Activated CD4-positive, alpha-beta T cell treated with anti-CD3 and anti-CD28 coated beads for 48 hours (primary cell): ENCODE measurements around the gene SLC6A1.
A peak's percentile ranks its signal among the peaks of the same experiment; 100 is the strongest.
"Not testable (repeated sequence)": the region's sequence is repeated elsewhere in the genome, so short reads cannot be mapped to it uniquely, and the experiment has no call there.

ENCODE experiments used
- DNase-seq: peaks from one replicate; pipeline ENCODE4 v3.0.0-alpha.2; 2020

SLC6A1 gene

DNA sequence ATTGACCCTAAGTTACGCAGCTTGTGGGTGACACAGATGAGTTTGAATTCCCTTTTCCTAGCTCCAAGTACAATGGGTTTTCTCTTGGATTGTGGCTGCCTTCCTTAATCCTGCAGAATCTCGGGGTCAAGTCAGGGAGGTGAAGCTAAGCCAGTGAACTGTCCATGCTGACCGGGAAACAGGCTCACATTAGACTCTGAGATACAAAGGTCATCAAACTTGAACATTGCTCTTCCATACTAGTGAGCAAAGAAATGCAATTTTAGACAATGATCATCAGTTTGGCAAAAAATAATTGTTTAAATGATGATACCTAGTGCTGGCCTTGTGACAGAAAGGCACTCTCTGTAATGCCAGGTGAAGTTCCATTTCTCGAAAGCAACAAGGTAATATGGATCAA lies 31.6 kb downstream of the SLC6A1 start:
- no peak for DNase-seq

- no peak for DNase-seq
Measured at GRCh38 chr3:11029948-11030347, 37.4 kb downstream of the SLC6A1 start.

- DNase-seq = no peak
Measured at GRCh38 chr3:11033871-11034270, 41.3 kb downstream of the SLC6A1 start.

DNA sequence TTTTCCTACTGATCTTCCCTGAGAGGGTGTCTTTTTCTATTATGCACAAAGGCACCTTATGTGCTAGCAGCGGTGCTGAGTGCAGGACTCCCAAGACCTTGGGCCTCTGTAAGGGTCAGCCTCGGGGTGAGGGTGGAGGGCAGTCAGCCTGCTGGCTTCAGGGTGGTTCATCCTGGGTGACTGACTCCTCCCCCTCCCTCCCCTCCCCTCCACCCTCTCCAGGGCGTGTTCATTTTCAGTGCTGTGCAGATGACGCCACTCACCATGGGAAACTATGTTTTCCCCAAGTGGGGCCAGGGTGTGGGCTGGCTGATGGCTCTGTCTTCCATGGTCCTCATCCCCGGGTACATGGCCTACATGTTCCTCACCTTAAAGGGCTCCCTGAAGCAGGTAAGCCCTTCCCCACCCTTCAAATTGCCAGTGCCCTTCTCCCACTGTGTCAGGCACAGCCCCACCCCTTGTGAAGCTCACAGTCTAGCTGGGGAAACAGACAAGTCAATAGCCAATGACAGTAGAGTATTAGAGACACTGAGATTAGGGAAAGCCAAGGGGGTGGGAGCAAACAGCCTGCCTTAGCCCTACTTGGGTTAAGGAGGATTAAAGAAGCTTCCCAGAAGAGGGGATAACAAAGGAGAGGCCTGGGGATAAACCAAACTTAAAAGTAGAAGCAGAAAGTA lies 41.9 kb downstream of the SLC6A1 start:
- no peak for DNase-seq

DNA sequence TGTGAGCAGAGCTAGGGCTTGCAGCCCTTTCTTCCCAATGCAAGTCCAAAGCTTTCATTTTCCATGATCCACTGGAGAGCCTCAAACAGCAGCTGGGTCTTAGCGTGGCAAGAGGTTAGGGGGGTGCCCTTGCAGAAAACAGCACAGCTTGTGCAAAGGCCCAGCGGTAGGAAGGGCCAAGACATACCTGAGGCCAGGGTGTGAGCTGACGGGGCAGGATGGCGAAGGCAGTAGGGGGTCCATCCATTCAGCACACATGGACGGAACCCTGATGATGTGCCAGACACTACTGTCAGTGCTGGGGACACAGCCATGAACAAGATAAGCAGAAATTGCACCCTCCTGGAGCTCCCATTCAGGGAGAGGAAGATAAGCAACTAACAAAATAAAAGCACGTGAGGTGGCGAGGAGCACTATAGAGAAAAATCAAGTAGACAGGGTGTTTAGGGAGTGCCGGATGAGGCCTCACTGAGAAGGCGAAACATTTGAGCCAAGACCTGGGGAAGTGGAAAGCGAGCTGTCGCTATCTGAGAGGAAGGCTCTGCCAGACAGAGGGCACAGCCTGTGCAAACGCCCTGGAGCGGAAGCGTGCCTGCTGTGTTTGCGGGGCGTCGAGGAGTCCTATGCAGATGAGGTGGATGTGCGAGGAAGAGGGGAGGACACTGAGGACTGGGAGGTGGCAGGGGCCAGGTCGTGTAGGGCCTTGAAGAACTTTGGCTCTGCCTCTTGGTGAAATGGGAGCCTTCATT lies 43.4 kb downstream of the SLC6A1 start:
- no peak for DNase-seq

- DNase-seq = no peak
Measured at GRCh38 chr3:11037241-11037873, 44.8 kb downstream of the SLC6A1 start.

- DNase-seq = no peak
Measured at GRCh38 chr3:11037976-11038375, 45.4 kb downstream of the SLC6A1 start.

DNA sequence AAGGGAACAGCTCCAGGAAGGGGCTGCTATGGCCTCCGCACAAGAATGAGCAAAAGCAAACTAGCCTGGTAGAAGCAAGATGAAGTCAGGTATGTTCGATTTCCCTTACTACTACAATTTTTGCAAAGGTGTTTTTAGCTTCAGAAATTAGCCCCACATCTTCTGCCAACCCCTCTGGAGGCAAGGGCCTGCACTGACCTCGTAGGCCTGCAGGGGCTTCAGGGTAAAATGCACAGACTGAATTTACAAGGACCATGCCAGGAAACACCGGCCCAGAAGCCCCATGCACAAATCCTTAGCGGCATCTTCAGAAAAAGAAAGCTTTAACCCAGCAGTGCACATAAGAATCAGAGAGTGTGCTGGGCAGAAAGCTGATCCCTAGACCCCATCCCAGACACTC lies 53.0 kb downstream of the SLC6A1 start:
- DNase-seq = no peak

GRCh38 chr3:11047500-11047899 lies 55.0 kb downstream of the SLC6A1 start:
- DNase-seq = no peak

GRCh38 chr3:11050666-11051323 lies 58.2 kb downstream of the SLC6A1 start:
- no peak for DNase-seq

DNA sequence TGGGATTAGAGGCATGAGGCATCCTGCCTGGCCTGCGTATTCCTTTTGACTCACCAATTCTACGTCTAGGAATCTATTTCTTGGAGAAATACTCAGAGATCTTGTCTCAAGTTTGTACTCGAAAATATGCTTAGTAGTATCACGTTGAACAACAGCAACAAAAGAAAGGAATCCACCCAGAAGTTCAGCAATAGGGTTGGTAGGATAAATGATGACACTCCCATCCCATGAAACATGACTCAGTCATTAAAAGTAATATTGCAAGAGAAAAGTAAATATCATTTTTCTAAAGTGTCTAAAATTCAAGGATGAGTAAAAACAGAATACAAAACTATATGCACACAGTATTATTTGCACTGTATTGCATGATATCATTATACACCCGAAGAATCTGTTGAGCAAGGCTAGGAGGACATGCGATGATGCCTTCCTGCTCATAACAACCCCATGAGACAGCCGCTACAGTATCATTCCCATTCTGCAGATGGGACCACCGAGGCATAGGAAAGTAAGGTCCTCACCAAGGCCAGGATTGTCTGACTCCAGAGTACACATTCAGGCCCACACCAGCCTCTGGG lies 61.5 kb downstream of the SLC6A1 start:
- DNase-seq = no peak

- no peak for DNase-seq
Measured at GRCh38 chr3:11054739-11055438, 62.3 kb downstream of the SLC6A1 start.

DNA sequence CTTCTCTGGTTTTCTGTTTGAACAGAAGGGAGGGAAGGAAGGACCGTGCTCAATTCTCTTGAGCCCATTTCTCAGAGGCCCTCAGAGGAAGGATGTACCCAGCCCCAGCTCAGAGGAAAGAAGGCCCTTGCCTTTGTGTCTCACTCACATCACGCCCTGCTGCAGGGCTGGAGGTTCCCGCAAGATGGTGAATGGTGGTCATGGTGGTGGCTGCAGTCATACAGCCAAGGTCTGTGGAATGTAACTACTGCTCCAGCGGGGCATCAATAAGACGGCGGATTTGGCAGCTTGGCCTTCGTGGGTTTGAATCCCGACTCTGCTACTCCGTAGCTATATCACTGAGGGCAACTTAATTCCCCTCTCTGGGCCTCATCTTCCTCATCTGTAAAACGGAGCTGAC lies 62.9 kb downstream of the SLC6A1 start:
- DNase-seq = no peak

- DNase-seq = no peak
Measured at GRCh38 chr3:11056531-11057050, 64.0 kb downstream of the SLC6A1 start.

DNA sequence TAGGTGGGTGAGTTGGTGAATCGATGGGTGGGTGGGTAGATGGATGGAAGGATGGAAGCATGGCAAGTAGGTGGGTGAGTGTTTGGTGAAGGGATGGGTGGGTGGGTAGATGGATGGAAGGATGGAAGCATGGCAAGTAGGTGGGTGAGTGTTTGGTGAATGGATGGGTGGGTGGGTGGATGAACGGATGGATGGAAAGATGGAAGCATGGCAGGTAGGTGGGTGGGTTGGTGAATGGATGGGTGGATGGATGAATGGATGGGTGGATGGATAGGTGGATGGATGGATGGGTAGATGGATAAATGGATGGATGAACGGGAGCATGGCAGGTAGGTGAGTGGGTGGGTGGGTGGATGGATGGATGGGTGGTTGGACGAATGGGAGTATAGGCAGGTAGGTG lies 65.1 kb downstream of the SLC6A1 start:
- no peak for DNase-seq

DNA sequence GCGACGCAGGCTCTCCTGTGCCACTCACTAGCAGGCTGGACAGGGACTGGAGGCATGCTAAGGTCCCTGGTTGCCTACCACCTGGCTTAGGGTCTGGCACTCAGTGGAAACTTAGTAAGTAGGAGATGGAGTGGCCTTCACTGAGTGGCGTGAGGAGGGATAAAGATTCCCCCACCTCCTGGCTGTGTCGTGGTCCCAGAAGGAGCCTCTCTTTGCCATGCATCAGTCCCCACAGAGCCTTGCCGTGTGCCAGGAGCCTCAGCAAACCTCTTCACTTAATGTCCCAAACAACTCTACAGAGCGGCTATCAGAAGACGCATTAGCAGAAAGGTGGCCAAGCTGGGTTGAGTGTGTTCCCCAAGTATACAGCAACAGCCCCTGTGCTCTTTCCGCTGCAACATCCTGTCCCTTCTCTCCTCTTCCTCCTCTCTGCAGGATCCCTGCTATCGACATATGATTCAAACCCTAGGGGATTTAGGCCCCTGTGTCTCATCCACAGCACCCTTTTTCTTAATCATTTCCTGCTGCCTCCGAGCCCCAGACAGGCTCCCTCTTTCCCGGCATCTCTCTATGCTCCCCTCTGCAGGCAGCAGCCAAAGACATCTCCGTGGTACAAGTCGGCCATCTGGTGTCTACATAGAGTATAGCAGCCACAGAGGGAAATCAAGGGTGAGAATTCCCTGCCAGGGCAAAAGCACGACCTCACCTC lies 66.7 kb downstream of the SLC6A1 start:
- DNase-seq = peak; percentile 63

DNA sequence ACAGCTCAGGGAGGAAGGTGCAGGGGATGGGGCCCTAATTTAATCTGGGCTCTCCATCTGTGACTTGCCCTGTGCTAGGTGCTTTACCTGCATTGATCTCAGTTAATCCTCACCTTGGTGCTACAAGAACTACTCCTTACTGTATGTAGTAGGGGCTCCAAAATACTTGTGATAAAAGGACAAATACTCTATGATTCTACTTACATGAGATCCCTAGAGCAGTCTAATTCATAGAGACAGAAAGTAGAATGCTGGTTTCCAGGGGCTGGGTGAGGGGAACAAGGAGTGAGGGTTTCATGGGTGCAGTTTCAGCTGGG lies 67.2 kb downstream of the SLC6A1 start:
- no peak for DNase-seq

- peak; percentile 73 for DNase-seq
Measured at GRCh38 chr3:11060500-11061251, 68.1 kb downstream of the SLC6A1 start.

DNA sequence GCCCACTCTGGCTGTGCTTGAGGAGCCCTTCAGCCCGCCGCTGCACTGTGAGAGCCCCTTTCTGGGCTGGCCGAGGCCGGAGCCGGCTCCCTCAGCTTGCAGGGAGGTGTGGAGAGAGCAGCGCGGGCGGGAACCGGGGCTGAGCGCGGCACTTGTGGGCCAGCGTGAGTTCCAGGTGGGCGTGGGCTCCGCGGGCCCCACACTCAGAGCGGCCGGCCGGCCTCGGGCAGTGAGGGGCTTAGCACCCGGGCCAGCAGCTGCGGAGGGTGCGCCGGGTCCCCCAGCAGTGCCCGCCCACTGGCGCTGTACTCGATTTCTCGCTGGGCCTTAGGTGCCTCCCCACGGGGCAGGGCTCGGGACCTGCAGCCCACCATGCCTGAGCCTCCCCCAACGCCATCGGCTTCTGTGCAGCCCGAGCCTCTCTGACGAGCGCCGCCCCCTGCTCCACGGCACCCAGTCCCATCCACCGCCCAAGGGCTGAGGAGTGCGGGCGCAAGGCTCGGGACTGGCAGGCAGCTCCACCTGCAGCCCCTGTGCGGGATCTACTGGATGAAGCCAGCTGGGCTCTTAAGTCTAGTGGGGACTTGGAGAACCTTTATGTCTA lies 68.8 kb downstream of the SLC6A1 start:
- not testable (repeated sequence) for DNase-seq

DNA sequence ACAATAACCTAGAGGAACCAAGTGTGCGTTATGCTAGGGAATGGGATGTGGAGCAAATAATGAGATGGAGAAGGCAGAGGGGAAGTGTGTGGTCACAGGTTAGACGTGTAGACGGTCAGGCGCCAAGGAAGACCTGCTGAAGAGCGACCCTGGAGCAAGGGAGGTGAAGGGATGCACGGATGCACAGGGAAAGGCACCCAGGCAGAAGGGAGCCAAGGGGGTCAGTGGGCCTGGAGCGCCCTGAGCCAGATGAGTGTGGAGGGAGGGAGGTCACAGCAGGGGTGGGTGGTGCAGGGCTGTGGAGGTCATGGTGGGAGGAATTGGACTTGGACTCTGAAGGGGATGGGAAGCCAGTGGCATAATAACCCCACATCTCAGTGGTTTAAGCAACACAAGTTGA lies 70.2 kb downstream of the SLC6A1 start:
- no peak for DNase-seq
